Endothelial cell of umbilical vein (primary cell): ENCODE measurements around the gene TFF3. TPM values are rescaled to one million over a fixed set of nuclear protein-coding genes. Genes with fewer than 3 reads are reported as not detected.

Experiments
- BruUV-seq: library from RNA; stranded (reverse); fragments of 400-500 nt; replicated peaks from 2 replicates; lab custom pipeline; 2021; lab: Mats Ljungman, UMichigan
- CTCF ChIA-PET: fragments of 300-600, 350-600 bp; sonication (Branson Sonifier 250); formaldehyde crosslinking; loops from one replicate; lab custom pipeline; 2021; ENCODE audit warnings: antibody characterized with exemption, inconsistent platforms; lab: Charles Lee
- POLR2A ChIA-PET: fragments of 300-600, 350-600 bp; sonication (Branson Sonifier 250); formaldehyde crosslinking; loops from one replicate; lab custom pipeline; 2021; ENCODE audit warnings: antibody characterized with exemption, inconsistent platforms; lab: Charles Lee
- DNase-seq: peaks from one replicate; pipeline ENCODE4 v3.0.0-alpha.2; 2011; ENCODE audit warnings: low read depth, low spot score
- FAIRE-seq: peaks from 2 replicates; lab custom pipeline; 2011; peaks lifted over from hg19 to GRCh38; lab: Jason Lieb, UNC
- H2AFZ ChIP-seq: 2 replicates; pipeline ENCODE4 v1.6.0; 2012; ENCODE audit warnings: low read depth, low read length, control low read depth, inconsistent platforms
- H3K27ac ChIP-seq: 2 replicates; pipeline ENCODE4 v1.5.1; 2011; ENCODE audit warnings: low read depth, mild to moderate bottlenecking, control low read depth, low read length, moderate library complexity; ENCODE audit not compliant: insufficient read depth
- H3K27me3 ChIP-seq, 2 experiments: 2 replicates each; pipeline versions ENCODE4 v1.6.0 to v1.6.1; 2011; ENCODE audit warnings: low read length in 2 of 2, mixed read lengths in 1 of 2; ENCODE audit not compliant: control insufficient read depth in 2 of 2, insufficient read depth in 2 of 2
- H3K36me3 ChIP-seq, 2 experiments: 2 replicates in 1 of 2; 3 replicates in 1 of 2; pipeline ENCODE4 v1.5.1; 2011; ENCODE audit warnings: low read length in 2 of 2, mild to moderate bottlenecking in 1 of 2, moderate library complexity in 1 of 2; ENCODE audit not compliant: control insufficient read depth in 2 of 2, insufficient read depth in 2 of 2; ENCODE audit errors: extremely low read depth in 1 of 2
- H3K4me1 ChIP-seq: 3 replicates; pipeline ENCODE4 v1.5.1; 2011; ENCODE audit warnings: mild to moderate bottlenecking, low read length; ENCODE audit not compliant: control insufficient read depth, insufficient read depth; ENCODE audit errors: extremely low read depth
- H3K4me2 ChIP-seq: 2 replicates; pipeline ENCODE4 v1.6.1; 2011; ENCODE audit warnings: low read length, control low read depth, mixed read lengths; ENCODE audit not compliant: insufficient read depth
- H3K4me3 ChIP-seq, 3 experiments: fragments of 200-600 bp in 1 of 3; sonication (generic), shearing (Covaris generic) in 1 of 3; replicated peaks in 1 of 3; 2 replicates each; pipeline ENCODE4 v1.5.1; 2011 to 2016; ENCODE audit warnings: control low read depth in 3 of 3, low read length in 3 of 3, mild to moderate bottlenecking in 2 of 3, inconsistent platforms in 1 of 3, low read depth in 1 of 3, moderate library complexity in 1 of 3; ENCODE audit not compliant: insufficient read depth in 1 of 3
- H3K79me2 ChIP-seq: 2 replicates; pipeline ENCODE4 v1.6.0; 2012; ENCODE audit warnings: low read length, inconsistent platforms; ENCODE audit not compliant: control insufficient read depth, insufficient read depth
- H3K9ac ChIP-seq: replicated peaks from 2 replicates; pipeline ENCODE3; 2011; ENCODE audit warnings: low read length, control low read depth; ENCODE audit not compliant: insufficient read depth; ENCODE audit errors: extremely low read depth
- H3K9me1 ChIP-seq: replicated peaks from 3 replicates; pipeline ENCODE4 v1.6.0; 2011; ENCODE audit warnings: mild to moderate bottlenecking, low read length; ENCODE audit not compliant: control insufficient read depth, insufficient read depth; ENCODE audit errors: extremely low read depth
- H3K9me3 ChIP-seq: replicated peaks from 2 replicates; pipeline ENCODE4 v1.5.1; 2012; ENCODE audit warnings: low read length, inconsistent platforms; ENCODE audit not compliant: control insufficient read depth, insufficient read depth
- H4K20me1 ChIP-seq: replicated peaks from 2 replicates; pipeline ENCODE3; 2011; ENCODE audit warnings: mild to moderate bottlenecking, low read length; ENCODE audit not compliant: control insufficient read depth, insufficient read depth; ENCODE audit errors: extremely low read depth
- CTCF ChIP-seq, 2 donors: IDR thresholded peaks; 1 replicate in 1 of 2; 2 replicates in 1 of 2; pipeline ENCODE4 v1.5.1; 2011; ENCODE audit warnings: low read length in 2 of 2, mild to moderate bottlenecking in 2 of 2, moderate library complexity in 2 of 2, control low read depth in 1 of 2, inconsistent platforms in 1 of 2, low read depth in 1 of 2; ENCODE audit not compliant: insufficient read depth in 1 of 2; ENCODE audit errors: extremely low read depth in 1 of 2
- EZH2 ChIP-seq: IDR thresholded peaks from 2 replicates; pipeline ENCODE4 v1.6.1; 2012; ENCODE audit warnings: borderline replicate concordance, low read depth, mild to moderate bottlenecking, moderate library complexity, low read length, inconsistent platforms; ENCODE audit not compliant: severe bottlenecking
- FOS ChIP-seq: IDR thresholded peaks from 2 replicates; pipeline ENCODE4 v1.6.1; 2011; ENCODE audit warnings: mild to moderate bottlenecking, low read length, moderate library complexity, borderline replicate concordance; ENCODE audit not compliant: insufficient read depth
- GATA2 ChIP-seq: IDR thresholded peaks from 2 replicates; pipeline ENCODE4 v1.7.0; 2011; ENCODE audit warnings: low read depth, mild to moderate bottlenecking, moderate library complexity, mixed read lengths, low read length; ENCODE audit not compliant: insufficient read length, insufficient read depth
- JUN ChIP-seq: IDR thresholded peaks from 2 replicates; pipeline ENCODE4 v1.6.1; 2011; ENCODE audit warnings: borderline replicate concordance, low read depth; ENCODE audit not compliant: insufficient read length, insufficient read depth
- MAX ChIP-seq: IDR thresholded peaks from 2 replicates; pipeline ENCODE4 v1.6.1; 2011; ENCODE audit not compliant: insufficient read depth, insufficient read length
- MYC ChIP-seq: IDR thresholded peaks from one replicate; pipeline ENCODE4 v1.6.1; 2011; ENCODE audit warnings: mild to moderate bottlenecking, low read depth, low read length
- POLR2A ChIP-seq: IDR thresholded peaks from 2 replicates; pipeline ENCODE4 v1.6.1; 2012; ENCODE audit warnings: low read depth, mild to moderate bottlenecking, control low read depth, low read length
- POLR2AphosphoS5 ChIP-seq: IDR thresholded peaks from 2 replicates; pipeline ENCODE4 v1.6.1; 2012; ENCODE audit warnings: low read depth, mild to moderate bottlenecking, control low read depth, low read length, moderate library complexity; ENCODE audit not compliant: insufficient read depth
- dilution Hi-C: fragments of 300-500 bp; cut with MboI; formaldehyde crosslinking; loops from one replicate; pipeline ENCODE4 v1.15.0; 2019; ENCODE audit warnings: low sequenced_read_pairs; ENCODE audit not compliant: extremely low pct_ligation_motif_present
- intact Hi-C: fragments of 100-400 bp; cut with micrococcal nuclease; formaldehyde crosslinking; loops from one replicate; pipeline ENCODE4 v1.10.0; 2022
- polyA plus RNA-seq, 4 experiments: library from polyadenylated mRNA; depleted of rRNA in 3 of 4; stranded (reverse) in 3 of 4; unstranded in 1 of 4; fragments of >200 nt; gene quantifications; 2 replicates each; pipeline versions ENCODE4 v1.2.1 to v1.2.3, GENCODE V29; 2011 to 2012; ENCODE audit warnings: missing spikeins in 1 of 4
- total RNA-seq: library from RNA; stranded (reverse); gene quantifications from 2 replicates; pipeline ENCODE4 v1.2.3, GENCODE V29; 2021

The TFF3 gene
- total and polyA plus RNA-seq, 2 donors (not counting 3 experiments of a cell fraction or from before 2014, with no cell fraction given), result 0.93 to 1.8 TPM

DNA sequence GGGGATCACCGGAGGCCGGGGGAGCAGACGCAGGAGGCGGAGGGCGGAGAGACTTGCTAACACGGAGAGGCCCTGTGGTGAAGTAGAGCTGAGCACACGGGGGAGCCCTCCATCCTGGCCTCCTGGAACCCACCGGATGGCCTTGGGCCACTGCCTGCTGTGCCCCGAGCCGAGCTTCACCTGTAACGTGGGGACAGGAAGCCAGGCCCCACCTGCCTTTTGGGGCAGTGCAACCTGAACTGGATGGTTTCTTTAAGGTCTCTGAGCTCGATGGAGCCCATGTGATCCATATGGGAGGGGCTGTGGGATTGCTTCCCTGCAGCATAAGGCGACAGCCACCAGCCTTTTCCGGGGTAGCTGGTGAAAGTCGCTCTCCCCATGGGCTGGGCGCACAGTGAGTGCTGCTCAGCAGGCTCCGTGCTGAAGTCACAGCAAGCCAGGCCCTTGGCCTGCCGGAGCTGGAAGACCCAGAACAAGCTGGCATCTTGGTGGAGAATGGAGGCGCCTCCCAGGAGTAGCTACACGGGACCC, 35.8 kb downstream of the TFF3 start:
- H3K4me1 ChIP-seq, result peaks cover 12% of the 10 kb centered on the region
- dilution Hi-C loops (no loop called here), intact Hi-C loops (no loop called here)
- POLR2A ChIA-PET, result no interaction called here
- no TSS peak for BruUV-seq
- no peak overlapping the region for H3K4me2 ChIP-seq
- no peaks in the 10 kb centered on the region for H3K36me3 ChIP-seq
- no peak for FAIRE-seq
- no peak for DNase-seq
- H3K27me3 ChIP-seq, result no peaks in the 10 kb centered on the region
- H3K9ac ChIP-seq, result no peak overlapping the region
- H3K4me3 ChIP-seq, result no peak overlapping the region
- CTCF ChIA-PET, result interaction anchor here (0.9 to 1.7 kb wide), 6 partner anchors 21 to 134 kb away, joined by 3 to 10 read pairs (median 4); no protein-coding TSS in a partner anchor
- no peaks in the 10 kb centered on the region for H3K79me2 ChIP-seq
- no peak overlapping the region for H3K27ac ChIP-seq
- H2AFZ ChIP-seq, result no peak overlapping the region
- TF ChIP-seq POLR2AphosphoS5 (no peak), MAX (no peak), GATA2 (no peak), JUN (no peak), POLR2A (no peak), EZH2 (no peak), MYC (no peak), FOS (no peak), CTCF (IDR thresholded peaks at IDR 0.05; ENCODE audit: extremely low read depth in 1 of 2, insufficient read depth in 1 of 2, low read depth in 1 of 2, low read length in 2 of 2) (no peak)
- no peaks in the 10 kb centered on the region for H3K9me1 ChIP-seq
- H4K20me1 ChIP-seq, result no peaks in the 10 kb centered on the region
- no peaks in the 10 kb centered on the region for H3K9me3 ChIP-seq
